ENCODE data around the gene CAB39L. TPM values are rescaled to one million over a fixed set of nuclear protein-coding genes. Genes with fewer than 3 reads are reported as not detected.

CAB39L gene
- total RNA-seq, 4 donors from 2014 or later: 23.3 to 41.0 (median 31.0) TPM

GRCh38 chr13:49444524-49445395, 896 bp upstream of the CAB39L start:
- DNase-seq: peak; percentile 17 to 20
- Histone ChIP-seq H3K27me3 (no peaks in the 10 kb centered on the region), H3K27ac (peak overlapping the region; percentile 87 to 95 (median 87)), H3K36me3 (no peaks in the 10 kb centered on the region), H3K4me1 (peaks cover 6 to 13% of the 10 kb centered on the region in 2 donors), H3K9me3 (no peaks in the 10 kb centered on the region), H3K4me3 (replicated peaks in 1 of 3) (peak overlapping the region; percentile 14 to 41 (median 34))
- TF ChIP-seq CTCF (IDR thresholded peaks at IDR 0.05) (no peak), POLR2A (IDR thresholded peaks at IDR 0.05) (peak in 1 of 2 donors; percentile 67)
- intact Hi-C loops (cut with DNase I): no loop called here
- WGBS, 2 donors: 1 to 2% methylated on average over 18 to 19 of the region's 29 CpGs

- WGBS, 2 donors: 3 to 10% methylated on average over 10 of the region's 10 CpGs
- peak in 1 of 2 donors; percentile 8 for DNase-seq
- H3K9me3 ChIP-seq: no peaks in the 10 kb centered on the region
- H3K27ac ChIP-seq: peak overlapping the region; percentile 87 to 95 (median 90)
- peaks cover 5 to 13% of the 10 kb centered on the region in 2 donors for H3K4me1 ChIP-seq
- no peaks in the 10 kb centered on the region for H3K36me3 ChIP-seq
- intact Hi-C loops (cut with DNase I): no loop called here
- no peaks in the 10 kb centered on the region for H3K27me3 ChIP-seq
- H3K4me3 ChIP-seq (replicated peaks in 1 of 3): peak overlapping the region in 2 of 3 donors; percentile 41 to 58
- TF ChIP-seq CTCF (IDR thresholded peaks at IDR 0.05) (no peak), POLR2A (IDR thresholded peaks at IDR 0.05) (no peak)
Measured at GRCh38 chr13:49443357-49443703, 534 bp downstream of the CAB39L start.

- H3K4me1 ChIP-seq: peaks cover 0 to 4% of the 10 kb centered on the region in 2 donors
- H3K27ac ChIP-seq: no peak overlapping the region
- no peaks in the 10 kb centered on the region for H3K9me3 ChIP-seq
- DNase-seq: no peak
- no peak for TF ChIP-seq POLR2A (IDR thresholded peaks at IDR 0.05)
- no peak for TF ChIP-seq CTCF (IDR thresholded peaks at IDR 0.05)
- H3K36me3 ChIP-seq: no peaks in the 10 kb centered on the region
- H3K4me3 ChIP-seq (replicated peaks in 1 of 3): no peak overlapping the region
- no peaks in the 10 kb centered on the region for H3K27me3 ChIP-seq
- intact Hi-C loops (cut with DNase I): no loop called here
- WGBS, 2 donors: 72 to 84% methylated on average over 2 of the region's 2 CpGs
Measured at GRCh38 chr13:49441846-49442245, 2.0 kb downstream of the CAB39L start.

- Histone ChIP-seq H3K4me1 (peaks cover 0 to 4% of the 10 kb centered on the region in 2 donors), H3K27ac (no peak overlapping the region), H3K4me3 (replicated peaks in 1 of 3) (no peak overlapping the region), H3K9me3 (no peaks in the 10 kb centered on the region), H3K36me3 (no peaks in the 10 kb centered on the region), H3K27me3 (no peaks in the 10 kb centered on the region)
- no peak for DNase-seq
- no peak for TF ChIP-seq CTCF (IDR thresholded peaks at IDR 0.05)
- TF ChIP-seq POLR2A (IDR thresholded peaks at IDR 0.05): no peak
- intact Hi-C loops (cut with DNase I): no loop called here
- 96 to 98% methylated on average over 3 of the region's 3 CpGs for WGBS, 2 donors
Measured at GRCh38 chr13:49441312-49441711, 2.6 kb downstream of the CAB39L start.

- Histone ChIP-seq H3K4me3 (replicated peaks in 1 of 3) (no peak overlapping the region), H3K4me1 (no peaks in the 10 kb centered on the region), H3K36me3 (no peaks in the 10 kb centered on the region), H3K27ac (no peak overlapping the region), H3K27me3 (no peaks in the 10 kb centered on the region), H3K9me3 (no peaks in the 10 kb centered on the region)
- intact Hi-C loops (cut with DNase I): loop anchor here (5.0 kb wide), 1 partner anchor 137 kb away; no protein-coding TSS in a partner anchor
- 66 to 72% methylated on average over 2 of the region's 2 CpGs for WGBS, 2 donors
- DNase-seq: no peak
- TF ChIP-seq POLR2A (IDR thresholded peaks at IDR 0.05): no peak
- TF ChIP-seq CTCF (IDR thresholded peaks at IDR 0.05): no peak
Measured at GRCh38 chr13:49439609-49440008, 4.3 kb downstream of the CAB39L start.
